Subcutaneous adipose tissue (tissue), 4 donors: Measurements from ENCODE around the gene MRPL39. TPM values are rescaled to one million over a fixed set of nuclear protein-coding genes. Genes with fewer than 3 reads are reported as not detected.

Experiments
- CTCF ChIP-seq: fragments of 450-650 bp; IDR thresholded peaks from one replicate; pipeline ENCODE4 v1.5.1; 2016; ENCODE audit warnings: low read depth, mild to moderate bottlenecking, control low read depth, antibody characterized with exemption, moderate library complexity
- total RNA-seq, 4 donors: library from RNA; depleted of rRNA; stranded (reverse); fragments of >200 nt; gene quantifications; one replicate each; pipeline ENCODE4 v1.1.0, GENCODE V29; 2016

The MRPL39 gene
- total RNA-seq, 4 donors from 2014 or later, result 13.0 to 36.7 (median 16.2) TPM

DNA sequence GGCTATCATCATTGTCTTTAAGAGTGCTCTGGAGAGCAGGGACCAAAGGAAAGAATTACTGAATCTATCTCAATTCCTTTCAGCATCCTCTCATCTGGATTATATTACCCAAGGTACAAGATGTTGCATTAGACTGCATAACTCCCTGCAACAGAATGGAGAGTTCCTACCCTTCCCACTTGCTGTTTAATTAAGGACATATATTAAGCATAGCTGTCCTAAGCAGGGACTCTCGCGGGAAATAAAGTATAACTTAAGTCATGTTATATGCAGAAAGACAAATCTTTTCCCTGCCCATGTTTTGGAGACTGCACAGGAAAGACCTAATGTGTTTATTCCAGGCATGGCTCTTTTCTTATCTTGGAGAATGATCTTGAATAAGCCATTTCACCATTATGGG, 25.0 kb upstream of the MRPL39 start:
- no peak for TF ChIP-seq CTCF

DNA sequence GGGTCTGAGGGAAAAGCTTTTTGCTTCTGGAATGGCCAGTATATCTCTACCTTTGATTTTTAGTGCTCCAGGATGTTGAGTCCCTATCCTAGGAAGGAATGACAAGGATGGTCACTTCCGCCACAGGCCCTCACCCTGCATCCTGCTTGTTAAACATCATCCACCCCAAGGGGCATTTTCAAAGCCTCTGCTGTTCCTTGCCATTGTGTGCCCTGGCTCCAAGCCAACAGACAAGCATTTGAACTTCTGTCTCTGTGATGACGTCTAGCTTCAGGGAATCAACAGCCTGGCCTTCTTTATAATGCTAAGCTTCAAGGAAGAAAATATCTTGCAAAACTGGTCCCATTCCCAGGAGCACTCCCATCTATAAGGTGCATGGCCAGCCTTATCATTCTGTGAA, 19.5 kb upstream of the MRPL39 start:
- TF ChIP-seq CTCF, result no peak

- TF ChIP-seq CTCF, result no peak
Observed at GRCh38 chr21:25625036-25625435, 17.8 kb upstream of the MRPL39 start.

DNA sequence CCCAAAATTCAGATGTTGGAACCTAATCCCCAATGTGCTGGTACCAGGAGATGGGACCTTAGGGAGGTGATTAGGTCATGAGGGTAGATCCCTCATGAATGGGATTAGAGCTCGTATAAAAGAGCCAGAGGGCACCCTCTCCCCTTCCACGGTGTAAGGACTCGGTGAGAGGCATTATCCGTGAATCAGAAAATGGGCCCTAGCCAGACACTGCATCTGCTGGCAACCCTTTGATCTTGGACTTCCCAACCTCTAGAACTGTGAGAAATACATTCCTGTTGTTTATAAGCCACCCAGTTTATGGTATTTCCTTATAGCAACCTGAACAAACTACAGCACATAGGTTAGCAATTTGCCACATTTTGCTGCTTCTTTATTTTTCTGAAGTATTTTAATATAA, 17.2 kb upstream of the MRPL39 start:
- no peak for TF ChIP-seq CTCF

DNA sequence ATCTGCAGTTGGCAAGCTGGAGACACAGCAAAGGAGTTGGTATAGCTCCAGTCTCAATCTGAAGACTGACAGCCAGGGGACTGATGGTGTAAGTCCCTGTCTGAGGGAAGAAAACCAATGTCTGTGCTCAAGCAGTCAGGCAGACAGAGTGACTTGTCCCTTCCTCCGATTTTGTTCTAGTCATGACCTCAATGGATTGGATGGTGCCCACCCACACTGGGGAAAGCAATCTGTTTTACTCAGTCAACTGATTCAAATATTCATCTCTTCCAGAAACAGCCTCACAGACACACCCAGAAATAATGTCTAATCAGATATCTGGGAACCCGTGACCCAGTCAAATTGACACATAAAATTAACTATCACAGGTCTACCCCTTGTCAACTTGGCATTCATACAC, 11.9 kb upstream of the MRPL39 start:
- TF ChIP-seq CTCF, result no peak

DNA sequence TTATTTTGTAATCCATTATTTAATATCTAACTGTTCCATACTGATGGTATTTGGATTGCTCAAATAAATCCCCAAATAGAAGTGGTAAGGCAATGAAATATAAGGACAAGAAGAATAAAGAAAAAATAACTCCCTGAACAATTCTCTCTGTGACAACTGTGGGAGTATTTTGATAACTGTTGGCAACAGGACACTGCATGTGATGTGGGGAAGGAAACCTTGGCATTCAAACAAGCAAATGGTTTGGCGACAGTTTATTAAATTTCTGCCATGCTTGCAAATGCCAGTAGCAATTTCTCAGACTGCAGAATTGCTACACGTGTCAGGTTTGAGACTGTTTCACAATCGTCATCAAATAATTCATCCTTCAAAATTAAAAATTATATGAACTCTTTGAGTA, 8.6 kb upstream of the MRPL39 start:
- TF ChIP-seq CTCF, result no peak

DNA sequence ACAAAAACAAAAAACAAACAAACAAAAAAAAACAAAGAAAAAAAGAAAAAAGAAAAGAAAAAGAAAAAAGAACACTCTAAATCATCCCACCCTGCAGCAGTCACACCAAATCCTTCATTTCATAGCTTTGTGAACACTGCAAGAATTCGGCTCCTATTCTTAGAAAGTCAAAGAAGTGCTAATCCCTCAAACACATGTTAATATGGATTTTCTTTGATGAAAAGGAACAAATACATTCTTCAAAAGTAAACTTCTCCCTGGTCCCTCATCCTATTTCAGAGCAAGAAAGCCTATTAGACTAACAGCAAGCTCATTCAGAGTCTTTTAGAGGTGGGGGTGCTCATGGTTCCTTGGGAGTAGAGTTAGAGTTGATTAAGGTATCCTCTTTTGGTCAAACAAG, 7.2 kb upstream of the MRPL39 start:
- TF ChIP-seq CTCF, result no peak
